Skeletal muscle satellite cell (primary cell): ENCODE measurements around the gene CA6.
"Not testable (repeated sequence)": the region's sequence is repeated elsewhere in the genome, so short reads cannot be mapped to it uniquely, and the experiment has no call there.

Experiments
- H3K27me3 ChIP-seq: 2 replicates; pipeline ENCODE4 v1.7.0; 2013; ENCODE audit warnings: low read length; ENCODE audit not compliant: control insufficient read depth, insufficient read depth
- H3K36me3 ChIP-seq: 2 replicates; pipeline ENCODE4 v1.7.0; 2013; ENCODE audit warnings: mild to moderate bottlenecking, control low read depth, low read length; ENCODE audit not compliant: insufficient read depth
- H3K4me1 ChIP-seq: 2 replicates; pipeline ENCODE4 v1.7.0; 2013; ENCODE audit warnings: low read length; ENCODE audit not compliant: control insufficient read depth, insufficient read depth
- H3K4me2 ChIP-seq: 2 replicates; pipeline ENCODE4 v1.7.0; 2013; ENCODE audit warnings: mild to moderate bottlenecking, low read length
- H3K4me3 ChIP-seq: 2 replicates; pipeline ENCODE4 v1.7.0; 2013; ENCODE audit warnings: low read length
- H3K9ac ChIP-seq: 2 replicates; pipeline ENCODE4 v1.7.0; 2013; ENCODE audit warnings: mild to moderate bottlenecking, low read depth, low read length, moderate library complexity
- H3K9me3 ChIP-seq: replicated peaks from 2 replicates; pipeline ENCODE4 v1.7.0; 2013; ENCODE audit warnings: mild to moderate bottlenecking, control low read depth, low read length

The CA6 gene

GRCh38 chr1:8992936-8993687 lies 47.4 kb downstream of the CA6 start:
- H3K9me3 ChIP-seq = no peaks in the 10 kb centered on the region
- no peak overlapping the region for H3K9ac ChIP-seq
- H3K27me3 ChIP-seq = peaks cover 10% of the 10 kb centered on the region
- no peak overlapping the region for H3K4me3 ChIP-seq
- H3K4me1 ChIP-seq = no peaks in the 10 kb centered on the region
- H3K36me3 ChIP-seq = no peaks in the 10 kb centered on the region
- no peak overlapping the region for H3K4me2 ChIP-seq

DNA sequence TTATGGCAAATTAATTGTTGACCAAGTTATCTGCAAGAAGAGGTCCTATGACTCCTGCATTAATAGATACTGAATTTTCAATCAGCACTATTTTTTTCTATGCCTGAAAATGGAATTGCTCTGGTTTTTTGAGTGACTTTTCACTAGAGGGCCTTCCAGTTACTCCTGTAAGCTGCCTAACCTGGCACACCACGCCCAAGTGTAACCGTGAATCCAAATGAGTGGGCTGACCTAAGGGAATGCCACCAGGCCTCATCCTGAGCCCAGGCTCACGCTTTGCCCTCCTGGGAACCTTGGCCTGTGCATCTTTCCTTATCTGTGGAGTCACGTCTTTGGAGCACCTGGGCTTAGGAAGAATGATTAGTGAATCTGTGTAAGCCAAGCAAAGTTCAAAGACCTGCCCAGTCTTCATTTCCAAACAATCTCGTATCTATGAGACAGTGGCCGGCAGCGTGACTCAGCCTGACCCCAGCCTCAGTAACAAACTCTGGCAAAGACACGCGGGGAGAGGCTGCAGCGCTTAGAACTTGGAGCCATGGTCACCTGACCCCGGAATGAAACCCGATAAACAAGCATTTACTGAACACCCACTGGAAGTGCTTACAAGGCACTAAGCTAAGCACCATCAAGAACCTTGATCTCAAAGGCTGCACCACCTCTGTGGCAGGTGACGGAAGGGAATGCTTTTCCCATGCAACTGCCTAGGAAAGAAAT lies 48.5 kb downstream of the CA6 start:
- H3K4me3 ChIP-seq, H3K36me3 ChIP-seq: not testable (repeated sequence)

DNA sequence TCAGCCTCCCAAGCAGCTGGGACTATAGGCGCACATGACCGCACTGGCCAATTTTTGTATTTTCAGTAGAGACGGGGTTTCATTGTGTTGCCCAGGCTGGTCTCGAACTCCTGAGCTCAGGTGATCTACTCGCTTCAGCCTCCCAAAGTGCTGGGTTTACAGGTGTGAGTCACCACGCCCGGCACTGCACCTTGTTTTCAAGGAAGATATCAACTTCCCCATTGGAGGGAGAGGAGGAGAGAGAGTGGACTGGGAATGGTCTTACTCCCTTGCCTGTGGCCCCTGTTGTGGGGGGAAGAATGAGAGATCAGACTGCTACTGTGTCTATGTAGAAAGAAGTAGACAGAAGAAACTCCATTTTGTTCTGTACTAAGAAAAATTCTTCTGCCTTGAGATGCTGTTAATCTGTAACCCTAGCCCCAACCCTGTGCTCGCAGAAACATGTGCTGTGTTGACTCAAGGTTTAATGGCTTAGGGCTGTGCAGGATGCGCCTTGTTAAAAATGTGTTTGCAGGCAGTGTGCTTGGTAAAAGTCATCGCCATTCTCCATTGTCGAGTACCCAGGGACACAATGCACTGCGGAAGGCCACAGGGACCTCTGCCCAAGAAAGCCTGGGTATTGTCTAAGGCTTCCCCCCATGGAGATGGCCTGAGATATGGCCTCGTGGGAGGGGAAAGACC lies 56.0 kb downstream of the CA6 start:
- not testable (repeated sequence) for H3K4me2 ChIP-seq, H3K4me1 ChIP-seq, H3K36me3 ChIP-seq, H3K9ac ChIP-seq, H3K9me3 ChIP-seq, H3K4me3 ChIP-seq
- peaks cover 14% of the 10 kb centered on the region for H3K27me3 ChIP-seq

More for the DNA sequence above, 48.5 kb downstream of the CA6 start:
- peaks cover 10% of the 10 kb centered on the region for H3K27me3 ChIP-seq
- H3K9me3 ChIP-seq, H3K4me1 ChIP-seq, H3K9ac ChIP-seq, H3K4me2 ChIP-seq: not testable (repeated sequence)

DNA sequence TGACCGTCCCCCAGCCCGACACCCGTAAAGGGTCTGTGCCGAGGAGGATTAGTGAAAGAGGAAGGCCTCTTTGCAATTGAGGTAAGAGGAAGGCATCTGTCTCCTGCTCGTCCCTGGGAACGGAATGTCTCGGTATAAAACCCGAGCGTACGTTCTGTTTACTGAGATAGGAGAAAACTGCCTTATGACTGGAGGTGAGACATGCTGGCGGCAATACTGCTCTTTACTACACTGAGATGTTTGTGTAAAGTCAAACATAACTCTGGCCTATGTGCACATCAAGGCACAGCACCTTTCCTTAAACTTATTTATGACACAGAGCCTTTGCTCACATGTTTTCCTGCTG lies 56.5 kb downstream of the CA6 start:
- H3K9me3 ChIP-seq = not testable (repeated sequence)

GRCh38 chr1:9004031-9004699 lies 58.5 kb downstream of the CA6 start:
- Histone ChIP-seq H3K27me3 (peaks cover 30% of the 10 kb centered on the region), H3K9ac (no peak overlapping the region), H3K4me3 (no peak overlapping the region), H3K4me1 (peaks cover 3% of the 10 kb centered on the region), H3K4me2 (no peak overlapping the region), H3K36me3 (no peaks in the 10 kb centered on the region), H3K9me3 (no peaks in the 10 kb centered on the region)

More for the DNA sequence above, 56.5 kb downstream of the CA6 start:
- not testable (repeated sequence) for H3K4me1 ChIP-seq, H3K4me3 ChIP-seq, H3K36me3 ChIP-seq, H3K9ac ChIP-seq, H3K4me2 ChIP-seq
- peaks cover 14% of the 10 kb centered on the region for H3K27me3 ChIP-seq

DNA sequence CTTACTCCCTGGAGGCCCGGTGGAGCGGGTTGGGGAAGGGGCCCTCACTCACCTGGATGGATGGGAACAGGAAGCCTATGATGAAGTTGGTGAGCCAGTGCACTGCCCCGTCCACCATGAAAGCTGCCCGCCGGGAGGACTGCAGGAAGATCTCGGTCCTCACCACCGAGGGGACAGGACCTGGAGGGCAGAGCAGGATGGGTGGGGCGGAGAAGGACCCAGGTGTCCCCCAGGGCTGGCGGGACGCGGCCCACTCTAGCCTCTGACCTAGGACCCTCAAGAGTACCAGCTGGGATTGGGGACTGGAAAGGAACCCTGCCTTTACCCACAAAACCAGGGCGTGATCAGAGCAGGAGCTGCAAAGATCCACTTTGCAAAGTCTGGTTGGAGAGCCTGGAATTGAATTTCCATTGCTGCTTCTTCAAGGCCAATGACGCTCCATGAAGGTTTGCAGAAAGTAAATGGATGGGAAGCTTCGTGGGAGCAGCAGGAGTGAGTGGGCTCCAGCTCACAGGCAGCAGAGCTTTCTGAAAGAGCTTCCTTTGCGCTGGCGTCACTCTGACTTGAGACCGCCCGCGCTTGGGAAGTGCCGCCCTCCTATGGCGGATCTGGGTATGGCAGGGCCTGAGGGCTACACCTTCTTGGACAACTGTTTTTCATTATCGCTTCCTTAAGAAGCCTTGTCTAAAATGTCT lies 59.2 kb downstream of the CA6 start:
- H3K9me3 ChIP-seq = no peaks in the 10 kb centered on the region
- H3K9ac ChIP-seq = no peak overlapping the region
- peaks cover 25% of the 10 kb centered on the region for H3K27me3 ChIP-seq
- H3K4me3 ChIP-seq = no peak overlapping the region
- H3K4me2 ChIP-seq = no peak overlapping the region
- no peaks in the 10 kb centered on the region for H3K36me3 ChIP-seq
- peaks cover 3% of the 10 kb centered on the region for H3K4me1 ChIP-seq

GRCh38 chr1:9005395-9005708 lies 59.7 kb downstream of the CA6 start:
- Histone ChIP-seq H3K27me3 (peaks cover 25% of the 10 kb centered on the region), H3K9me3 (no peaks in the 10 kb centered on the region), H3K4me2 (no peak overlapping the region)

DNA sequence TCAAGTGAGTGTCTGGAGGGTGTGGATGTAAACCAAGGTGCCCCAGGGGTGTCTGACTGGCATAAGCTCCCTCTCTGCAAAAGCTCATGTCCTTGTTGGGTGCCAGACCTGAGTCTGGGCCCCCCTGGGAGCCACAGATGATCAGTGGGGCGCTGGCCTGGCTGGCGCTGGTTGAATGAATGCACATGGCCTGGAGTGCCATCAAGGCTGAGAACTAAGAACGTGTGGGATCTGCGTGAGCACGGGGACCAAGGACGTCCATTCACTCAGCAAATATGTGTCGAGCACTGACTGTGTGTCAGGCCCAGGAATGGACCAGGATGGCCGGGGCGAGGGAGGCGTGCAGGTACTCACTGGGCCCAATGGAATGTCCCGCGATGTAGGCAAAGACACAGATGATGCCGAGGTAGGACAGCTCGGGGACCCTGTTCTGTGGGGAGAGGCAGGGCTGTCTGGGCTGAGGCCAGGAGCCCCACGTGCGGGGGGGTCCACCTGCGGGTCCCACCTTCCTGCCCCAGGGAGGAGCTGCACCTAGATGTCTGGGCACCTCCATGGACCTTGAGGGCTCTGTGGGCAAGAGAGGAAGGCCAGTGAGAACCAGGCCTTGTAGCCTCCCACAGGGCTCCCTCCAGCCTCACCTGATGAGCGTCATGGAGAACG lies 61.4 kb downstream of the CA6 start:
- H3K9me3 ChIP-seq = no peaks in the 10 kb centered on the region
- H3K4me3 ChIP-seq = no peak overlapping the region
- peaks cover 3% of the 10 kb centered on the region for H3K4me1 ChIP-seq
- peaks cover 22% of the 10 kb centered on the region for H3K27me3 ChIP-seq
- no peak overlapping the region for H3K4me2 ChIP-seq
- no peak overlapping the region for H3K9ac ChIP-seq
- no peaks in the 10 kb centered on the region for H3K36me3 ChIP-seq

More at GRCh38 chr1:9005395-9005708, 59.7 kb downstream of the CA6 start:
- H3K9ac ChIP-seq = no peak overlapping the region
- H3K4me1 ChIP-seq = peaks cover 3% of the 10 kb centered on the region
- no peaks in the 10 kb centered on the region for H3K36me3 ChIP-seq
- H3K4me3 ChIP-seq = no peak overlapping the region

- H3K4me1 ChIP-seq = peaks cover 3% of the 10 kb centered on the region
- H3K9ac ChIP-seq = no peak overlapping the region
- H3K4me3 ChIP-seq = no peak overlapping the region
- H3K36me3 ChIP-seq = no peaks in the 10 kb centered on the region
- no peak overlapping the region for H3K4me2 ChIP-seq
- no peaks in the 10 kb centered on the region for H3K9me3 ChIP-seq
- H3K27me3 ChIP-seq = peaks cover 20% of the 10 kb centered on the region
These were observed 62.6 kb downstream of the CA6 start for GRCh38 chr1:9008236-9008635.

- Histone ChIP-seq H3K27me3 (peaks cover 18% of the 10 kb centered on the region), H3K9me3 (no peaks in the 10 kb centered on the region), H3K9ac (no peak overlapping the region), H3K4me1 (peaks cover 3% of the 10 kb centered on the region), H3K36me3 (no peaks in the 10 kb centered on the region), H3K4me2 (no peak overlapping the region), H3K4me3 (no peak overlapping the region)
These were observed 64.0 kb downstream of the CA6 start for GRCh38 chr1:9009438-9010370.
